ENCODE data around the gene SAP30. TPM values are rescaled to one million over a fixed set of nuclear protein-coding genes. Genes with fewer than 3 reads are reported as not detected.

SAP30 gene
- total and polyA plus RNA-seq, 2 of the 4 experiments (the other 2 are of a cell fraction) = 3.8 to 11.7 TPM

DNA sequence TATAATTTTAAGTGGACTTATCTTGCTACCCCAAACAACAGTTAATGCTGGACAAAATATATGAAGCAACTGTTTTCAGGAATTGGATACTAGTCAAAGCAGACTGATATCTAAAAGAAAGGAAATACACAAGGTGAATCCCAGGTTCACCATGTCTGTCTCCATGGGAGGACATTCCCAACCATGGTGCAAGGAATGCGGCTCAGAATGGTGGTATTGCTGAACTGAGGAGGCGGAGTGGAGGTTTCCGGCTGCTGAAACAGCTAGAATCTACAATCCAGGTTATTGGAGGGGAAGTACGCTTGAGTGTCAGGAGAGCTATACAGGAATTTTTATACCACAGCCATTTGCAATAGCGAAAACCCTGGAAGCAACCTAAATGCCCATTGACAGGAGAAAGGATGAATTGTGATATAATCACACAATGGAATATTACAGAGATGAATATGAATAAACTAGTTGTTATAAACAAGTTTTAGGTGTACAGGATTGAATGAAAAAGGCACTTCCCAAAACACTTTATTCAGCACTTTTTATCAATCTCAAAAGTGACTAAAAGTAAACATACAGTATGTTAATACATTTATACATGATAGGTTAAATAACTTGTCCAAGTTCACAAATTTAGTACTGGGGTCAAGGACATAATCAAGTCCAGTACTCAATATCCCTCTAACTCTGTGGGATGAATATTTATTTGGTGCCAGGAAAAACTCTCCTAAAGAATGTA, 45.6 kb upstream of the SAP30 start:
- H3K18ac ChIP-seq (ENCODE audit: low read depth, low read length) = no peak overlapping the region
- no peak overlapping the region for H4K8ac ChIP-seq (ENCODE audit: low read depth in 2 of 2, low read length in 2 of 2)
- H3K9me3 ChIP-seq (ENCODE audit: control insufficient read depth, insufficient read depth, low read length) = no peaks in the 10 kb centered on the region
- no peak for ATAC-seq (ENCODE audit: low read depth)
- H3K27me3 ChIP-seq (ENCODE audit: control insufficient read depth, insufficient read depth, low read length) = no peaks in the 10 kb centered on the region
- no peak overlapping the region for H2AK5ac ChIP-seq (ENCODE audit: low read depth, low read length)
- no peak overlapping the region for H3K14ac ChIP-seq (replicated peaks; ENCODE audit: low read depth, low read length)
- H2BK20ac ChIP-seq (ENCODE audit: low read depth, low read length) = no peak overlapping the region
- ChIA-PET POLR2A (ENCODE audit: unreplicated experiment) (no interaction called here), CTCF (no interaction called here)
- H4K20me1 ChIP-seq (ENCODE audit: insufficient read depth, low read length) = no peaks in the 10 kb centered on the region
- H3K4me2 ChIP-seq (ENCODE audit: low read depth, low read length) = no peak overlapping the region
- H4K91ac ChIP-seq (ENCODE audit: insufficient read depth, low read depth, low read length) = no peak overlapping the region
- no CpG with 5 or more reads among the region's 5 CpGs for WGBS, 2 experiments (ENCODE audit: extremely low coverage in 2 of 2, insufficient read length in 1 of 2)
- H2BK5ac ChIP-seq (ENCODE audit: low read depth, low read length, poor library complexity, severe bottlenecking) = no peak overlapping the region
- H3K9me1 ChIP-seq (ENCODE audit: insufficient read depth, low read length) = no peaks in the 10 kb centered on the region
- no peaks in the 10 kb centered on the region for H3K4me1 ChIP-seq (ENCODE audit: control insufficient read depth, insufficient read depth, low read length)
- no TSS peak for BruUV-seq (replicated peaks)
- no peak overlapping the region for H3K9ac ChIP-seq (ENCODE audit: low read depth, low read length)
- DNase-seq = no peak
- intact Hi-C loops (cut with micrococcal nuclease) = no loop called here
- no peak overlapping the region for H2AFZ ChIP-seq (replicated peaks; ENCODE audit: low read length, poor library complexity)
- dilution Hi-C loops (cut with HindIII; ENCODE audit: low sequenced_read_pairs, unreplicated experiment) = no loop called here
- H3K4me3 ChIP-seq (ENCODE audit: insufficient read depth, low read depth, low read length) = no peak overlapping the region
- in situ Hi-C loops (cut with MboI; ENCODE audit: low sequenced_read_pairs) = no loop called here
- H2BK120ac ChIP-seq (ENCODE audit: low read depth, low read length) = no peak overlapping the region
- H3K23ac ChIP-seq (ENCODE audit: low read depth, low read length) = no peak overlapping the region
- H2AK9ac ChIP-seq (replicated peaks; ENCODE audit: low read depth, low read length, poor library complexity) = no peak overlapping the region
- TF ChIP-seq BHLHE40 (IDR thresholded peaks at IDR 0.05; ENCODE audit: low read depth, low read length) (no peak), POLR2A (IDR thresholded peaks at IDR 0.05; ENCODE audit: low read depth, low read length) (no peak), RCOR1 (IDR thresholded peaks at IDR 0.05; ENCODE audit: insufficient replicate concordance, low read length) (no peak), MXI1 (IDR thresholded peaks at IDR 0.05; ENCODE audit: borderline replicate concordance, low read depth, low read length) (no peak), MAFK (IDR thresholded peaks at IDR 0.05; ENCODE audit: low read depth, low read length) (0 out of 2 replicates have a peak, but pooled peaks have one; percentile 8), NFE2L2 (IDR thresholded peaks at IDR 0.05; ENCODE audit: low read depth, low read length) (no peak)
- TF ChIP-seq, protein P1, sequence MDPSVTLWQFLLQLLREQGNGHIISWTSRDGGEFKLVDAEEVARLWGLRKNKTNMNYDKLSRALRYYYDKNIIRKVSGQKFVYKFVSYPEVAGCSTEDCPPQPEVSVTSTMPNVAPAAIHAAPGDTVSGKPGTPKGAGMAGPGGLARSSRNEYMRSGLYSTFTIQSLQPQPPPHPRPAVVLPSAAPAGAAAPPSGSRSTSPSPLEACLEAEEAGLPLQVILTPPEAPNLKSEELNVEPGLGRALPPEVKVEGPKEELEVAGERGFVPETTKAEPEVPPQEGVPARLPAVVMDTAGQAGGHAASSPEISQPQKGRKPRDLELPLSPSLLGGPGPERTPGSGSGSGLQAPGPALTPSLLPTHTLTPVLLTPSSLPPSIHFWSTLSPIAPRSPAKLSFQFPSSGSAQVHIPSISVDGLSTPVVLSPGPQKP (IDR thresholded peaks at IDR 0.05; ENCODE audit: borderline replicate concordance, low read depth, low read length) = no peak
- H3K4ac ChIP-seq (ENCODE audit: low read depth, low read length) = no peak overlapping the region
- no peak overlapping the region for H3K56ac ChIP-seq (ENCODE audit: extremely low read depth, insufficient read depth, low read length)
- H3K79me1 ChIP-seq (ENCODE audit: low read depth in 1 of 2, low read length in 2 of 2) = no peaks in the 10 kb centered on the region
- H3K36me3 ChIP-seq (ENCODE audit: control insufficient read depth, insufficient read depth, low read length) = peaks cover 3% of the 10 kb centered on the region; the same call in 1 of the 2 replicates
- no peak overlapping the region for H2BK15ac ChIP-seq (ENCODE audit: low read depth, low read length)
- H4K5ac ChIP-seq (ENCODE audit: low read depth, low read length) = no peak overlapping the region
- H3K27ac ChIP-seq (ENCODE audit: insufficient read depth, low read length) = no peak overlapping the region
